ENCODE data around the gene PDCD1LG2.
"Not testable (repeated sequence)": the region's sequence is repeated elsewhere in the genome, so short reads cannot be mapped to it uniquely, and the experiment has no call there.

PDCD1LG2 gene

GRCh38 chr9:5510360-5510931 is at the start of gene PDCD1LG2:
Gene PDCD1LG2, plus strand, starts transcription at chr9:5510531. Its CDS starts 12,016 bp downstream, at chr9:5522547.
- DNase-seq (ENCODE audit: low read depth in 3 of 3, low spot score in 1 of 3): peak in 1 of 3 donors; percentile 16

- DNase-seq (ENCODE audit: low read depth in 3 of 3, low spot score in 1 of 3): not testable (repeated sequence)
These were observed 45.5 kb upstream of the PDCD1LG2 start for GRCh38 chr9:5464831-5465330.

DNA sequence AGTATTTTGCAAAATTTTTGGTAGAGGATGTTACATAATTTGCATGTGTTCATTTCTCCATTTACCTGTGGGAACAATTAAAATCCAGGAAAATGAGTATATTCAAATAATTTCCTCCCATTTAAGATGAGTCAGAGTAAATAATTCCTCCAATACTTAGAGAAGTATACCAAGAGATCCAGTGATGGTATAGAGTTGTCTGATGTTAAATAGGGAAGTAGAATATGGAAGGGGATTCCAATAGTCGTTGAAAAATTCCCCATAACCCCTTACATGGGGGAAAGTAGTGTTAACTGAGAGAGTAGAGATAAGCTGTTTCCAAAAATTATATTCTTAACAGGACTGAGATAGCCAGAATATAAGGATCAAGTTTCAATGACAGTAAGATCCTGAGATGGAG is 44.3 kb upstream of the PDCD1LG2 start:
- no peak for DNase-seq (ENCODE audit: low read depth in 3 of 3, low spot score in 1 of 3)

- DNase-seq (ENCODE audit: low read depth in 3 of 3, low spot score in 1 of 3): no peak
These were observed 43.6 kb upstream of the PDCD1LG2 start for GRCh38 chr9:5466766-5467165.

- no peak for DNase-seq (ENCODE audit: low read depth in 3 of 3, low spot score in 1 of 3)
These were observed 41.5 kb upstream of the PDCD1LG2 start for GRCh38 chr9:5468850-5469249.

GRCh38 chr9:5470122-5470521 is 40.2 kb upstream of the PDCD1LG2 start:
- DNase-seq (ENCODE audit: low read depth in 3 of 3, low spot score in 1 of 3): no peak

DNA sequence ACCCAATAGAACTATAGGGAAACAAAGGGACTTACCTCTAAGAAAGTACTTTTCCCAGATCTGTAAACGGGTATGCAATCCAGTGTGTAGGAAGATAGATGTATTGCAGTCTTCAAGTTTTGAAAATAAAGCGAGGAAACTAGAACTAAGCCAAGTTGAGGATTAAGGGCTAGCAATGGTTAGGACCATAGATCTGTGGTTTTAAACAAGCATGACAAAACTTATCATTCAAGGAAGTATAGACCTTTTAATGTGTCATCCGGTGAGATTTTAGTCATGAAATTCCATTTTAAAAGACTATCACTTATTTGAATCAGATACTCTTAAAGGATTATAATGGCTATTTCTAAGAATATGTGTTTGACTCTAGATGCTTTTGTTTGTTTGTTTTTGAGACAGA is 39.5 kb upstream of the PDCD1LG2 start:
- no peak for DNase-seq (ENCODE audit: low read depth in 3 of 3, low spot score in 1 of 3)

GRCh38 chr9:5475611-5476010 is 34.7 kb upstream of the PDCD1LG2 start:
- not testable (repeated sequence) for DNase-seq (ENCODE audit: low read depth in 3 of 3, low spot score in 1 of 3)

DNA sequence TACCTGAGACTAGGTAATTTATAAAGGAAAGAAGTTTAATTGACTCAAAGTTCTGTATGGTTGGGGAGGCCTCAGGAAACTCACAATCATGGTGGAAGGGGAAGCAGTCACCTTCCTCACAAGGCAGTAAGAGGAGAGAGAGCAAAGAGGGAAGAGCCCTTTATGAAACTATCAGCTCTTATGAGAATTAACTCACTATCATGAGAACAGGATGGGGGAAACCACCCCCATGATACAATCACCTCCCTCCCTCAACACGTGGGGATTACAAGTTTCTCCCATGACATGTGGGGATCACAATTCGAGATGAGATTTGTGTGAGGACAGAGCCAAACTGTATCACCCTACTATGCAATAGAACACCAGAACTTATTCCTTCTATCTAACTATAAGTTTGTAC is 32.1 kb upstream of the PDCD1LG2 start:
- no peak for DNase-seq (ENCODE audit: low read depth in 3 of 3, low spot score in 1 of 3)

DNA sequence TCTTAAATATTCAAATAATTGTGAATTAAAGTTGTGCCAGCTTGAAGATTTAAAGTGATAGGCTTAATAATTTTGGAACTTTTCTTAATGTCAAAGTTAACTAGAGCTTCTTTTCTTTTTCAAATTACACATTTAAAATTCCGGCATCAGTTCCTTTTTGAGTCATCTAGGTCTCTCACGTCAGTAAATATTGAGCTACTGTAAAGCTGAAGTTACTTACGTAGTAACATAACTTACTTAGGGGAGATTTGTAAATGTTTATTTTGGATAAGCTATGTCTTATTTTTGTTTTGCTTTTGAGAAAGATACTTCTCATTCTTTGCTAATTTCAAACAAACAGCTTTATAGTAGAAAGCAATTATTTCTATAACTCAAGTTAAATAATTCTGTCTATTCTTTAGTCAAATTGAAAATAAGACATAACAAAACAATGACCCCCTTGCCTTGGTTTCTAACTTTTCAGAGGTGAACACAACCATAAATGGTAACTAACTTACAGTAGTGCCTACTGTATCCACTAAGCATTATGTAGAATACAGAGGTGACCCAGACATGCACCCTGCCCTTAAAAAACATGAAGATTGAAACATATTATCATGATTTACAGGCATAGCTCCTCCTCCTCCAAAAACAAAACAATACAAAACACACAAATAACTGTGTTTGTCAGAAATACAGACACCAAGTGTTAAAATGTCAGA is 30.2 kb upstream of the PDCD1LG2 start:
- no peak for DNase-seq (ENCODE audit: low read depth in 3 of 3, low spot score in 1 of 3)

- no peak for DNase-seq (ENCODE audit: low read depth in 3 of 3, low spot score in 1 of 3)
These were observed 29.4 kb upstream of the PDCD1LG2 start for GRCh38 chr9:5480919-5481318.

GRCh38 chr9:5481322-5482040 is 28.9 kb upstream of the PDCD1LG2 start:
- no peak for DNase-seq (ENCODE audit: low read depth in 3 of 3, low spot score in 1 of 3)

- DNase-seq (ENCODE audit: low read depth in 3 of 3, low spot score in 1 of 3): no peak
These were observed 28.1 kb upstream of the PDCD1LG2 start for GRCh38 chr9:5482194-5482593.

DNA sequence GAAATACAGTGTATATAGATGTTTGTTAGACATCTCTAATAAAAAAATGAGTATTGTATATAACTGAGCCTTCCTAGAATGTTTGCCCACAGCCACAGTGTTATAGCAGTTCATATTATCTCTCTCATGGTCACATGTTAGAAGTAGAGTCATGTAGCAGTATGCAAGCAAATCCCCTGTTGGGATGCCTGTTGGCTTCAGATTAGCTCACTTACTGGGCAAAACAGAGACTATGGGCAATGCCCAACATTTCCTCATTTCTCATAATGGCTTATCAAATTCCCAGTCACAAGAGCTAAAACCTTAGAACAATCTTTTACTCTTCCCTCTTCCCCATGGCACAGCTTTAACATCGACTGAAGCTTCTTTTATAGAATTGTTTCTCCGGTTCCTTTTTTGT is 27.0 kb upstream of the PDCD1LG2 start:
- DNase-seq (ENCODE audit: low read depth in 3 of 3, low spot score in 1 of 3): no peak

DNA sequence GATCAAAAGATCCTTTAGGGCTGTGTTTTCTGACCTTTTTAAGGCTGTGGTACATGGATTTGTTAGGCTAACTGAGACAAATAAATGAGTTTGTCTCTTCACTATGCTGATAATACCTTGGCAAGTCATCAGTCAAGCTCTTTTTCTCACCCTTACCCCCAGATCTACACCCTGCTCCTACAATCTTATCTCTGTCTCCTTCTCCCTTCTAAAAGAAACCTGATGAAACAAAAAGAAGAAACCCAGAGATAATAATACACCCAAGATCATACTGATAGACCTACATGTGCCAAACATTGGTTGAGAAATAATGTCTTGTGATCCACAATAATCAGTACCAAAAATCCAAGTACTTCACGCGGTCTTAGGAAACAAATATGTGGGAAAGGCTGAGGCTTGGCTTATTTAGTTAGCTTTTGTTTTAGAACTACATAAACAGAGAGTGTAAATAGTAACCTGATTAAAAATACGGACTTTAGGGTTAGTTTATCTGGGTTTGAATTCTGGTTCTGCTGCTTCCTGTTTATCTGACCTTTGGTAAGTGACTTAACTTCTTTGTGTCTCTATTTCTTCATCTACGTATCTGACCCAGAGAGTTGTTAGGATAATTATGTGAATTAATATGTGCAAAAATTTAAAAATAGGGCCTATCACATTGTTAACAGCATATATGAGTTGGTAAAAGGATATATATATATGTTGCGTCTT is 24.8 kb upstream of the PDCD1LG2 start:
- no peak for DNase-seq (ENCODE audit: low read depth in 3 of 3, low spot score in 1 of 3)

GRCh38 chr9:5486988-5487387 is 23.3 kb upstream of the PDCD1LG2 start:
- DNase-seq (ENCODE audit: low read depth in 3 of 3, low spot score in 1 of 3): no peak

DNA sequence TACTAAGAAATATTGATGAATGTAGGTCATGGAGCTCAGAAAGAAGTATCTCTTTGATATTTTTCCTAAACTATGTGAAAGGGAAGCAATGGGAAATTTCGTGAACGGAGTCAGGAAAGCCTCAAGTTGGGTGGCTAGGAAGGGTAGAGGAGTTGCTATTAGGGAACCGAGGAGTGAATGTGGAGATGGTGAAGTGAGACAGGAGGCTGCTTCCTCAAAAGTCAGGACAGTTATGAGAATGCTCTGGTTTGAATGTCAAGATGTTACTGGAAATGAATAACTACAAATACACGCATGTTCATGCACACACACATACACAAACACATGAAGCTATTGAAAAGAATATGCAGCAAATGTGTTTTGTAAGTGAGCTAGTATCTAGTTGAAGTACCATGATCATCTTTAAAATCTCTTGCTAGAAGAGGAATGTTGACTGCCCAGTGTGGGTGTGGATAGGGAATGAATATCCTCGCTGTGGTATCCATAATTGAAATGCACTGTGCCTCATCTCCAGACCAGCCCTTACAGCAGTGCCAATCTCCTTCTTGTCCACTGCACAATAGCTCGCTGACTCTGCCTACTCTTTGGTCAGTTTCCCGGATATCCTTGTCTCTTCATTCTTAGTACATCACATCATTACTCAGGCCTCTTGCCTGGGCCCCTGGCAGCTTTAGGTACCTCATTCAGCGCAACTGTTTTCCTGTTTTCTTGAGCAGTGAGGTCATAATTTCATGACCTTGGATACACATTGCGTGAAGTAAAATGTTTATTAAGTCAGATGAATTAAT is 21.9 kb upstream of the PDCD1LG2 start:
- no peak for DNase-seq (ENCODE audit: low read depth in 3 of 3, low spot score in 1 of 3)

GRCh38 chr9:5489630-5490490 is 20.5 kb upstream of the PDCD1LG2 start:
- DNase-seq (ENCODE audit: low read depth in 3 of 3, low spot score in 1 of 3): no peak

GRCh38 chr9:5492965-5493678 is 17.2 kb upstream of the PDCD1LG2 start:
- no peak for DNase-seq (ENCODE audit: low read depth in 3 of 3, low spot score in 1 of 3)

All from stimulated activated CD4-positive, alpha-beta T cell treated with anti-CD3 and anti-CD28 coated beads, TNF-alpha, amount 100 ng/mL, for 1 hour (primary cell).